ENCODE data around the gene OR2S2.

DNA sequence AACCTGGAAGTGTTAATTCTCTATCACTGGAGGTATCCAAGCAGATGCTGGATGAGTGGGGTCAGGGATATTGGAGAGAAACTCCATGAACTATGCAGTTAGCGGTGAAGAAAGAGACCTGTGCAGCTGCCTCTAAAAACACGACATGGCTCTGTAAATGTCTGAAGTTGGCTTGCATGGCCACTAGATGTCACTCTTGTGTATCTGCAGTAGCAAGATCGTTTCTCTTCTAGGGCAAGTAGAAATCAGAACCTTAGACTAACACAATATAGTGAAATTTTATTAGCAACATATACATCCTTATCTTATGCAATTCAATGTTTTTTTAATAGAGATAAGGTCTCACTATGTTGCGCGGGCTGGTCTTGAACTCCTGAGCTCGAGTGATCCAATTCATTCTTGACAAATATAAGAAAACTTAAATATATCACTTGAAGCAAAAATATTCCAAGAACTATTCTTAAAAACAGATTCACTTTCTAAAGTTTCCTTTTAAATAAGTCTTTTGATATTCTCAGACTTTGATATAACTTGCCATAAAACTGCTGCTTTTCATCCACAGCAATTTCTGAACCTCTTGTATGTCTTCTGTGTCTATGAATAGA, 2.9 kb downstream of the OR2S2 start:
- TF ChIP-seq, protein P1, sequence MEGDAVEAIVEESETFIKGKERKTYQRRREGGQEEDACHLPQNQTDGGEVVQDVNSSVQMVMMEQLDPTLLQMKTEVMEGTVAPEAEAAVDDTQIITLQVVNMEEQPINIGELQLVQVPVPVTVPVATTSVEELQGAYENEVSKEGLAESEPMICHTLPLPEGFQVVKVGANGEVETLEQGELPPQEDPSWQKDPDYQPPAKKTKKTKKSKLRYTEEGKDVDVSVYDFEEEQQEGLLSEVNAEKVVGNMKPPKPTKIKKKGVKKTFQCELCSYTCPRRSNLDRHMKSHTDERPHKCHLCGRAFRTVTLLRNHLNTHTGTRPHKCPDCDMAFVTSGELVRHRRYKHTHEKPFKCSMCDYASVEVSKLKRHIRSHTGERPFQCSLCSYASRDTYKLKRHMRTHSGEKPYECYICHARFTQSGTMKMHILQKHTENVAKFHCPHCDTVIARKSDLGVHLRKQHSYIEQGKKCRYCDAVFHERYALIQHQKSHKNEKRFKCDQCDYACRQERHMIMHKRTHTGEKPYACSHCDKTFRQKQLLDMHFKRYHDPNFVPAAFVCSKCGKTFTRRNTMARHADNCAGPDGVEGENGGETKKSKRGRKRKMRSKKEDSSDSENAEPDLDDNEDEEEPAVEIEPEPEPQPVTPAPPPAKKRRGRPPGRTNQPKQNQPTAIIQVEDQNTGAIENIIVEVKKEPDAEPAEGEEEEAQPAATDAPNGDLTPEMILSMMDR (conservative IDR thresholded peaks at IDR 0.05), result peak; percentile 96
- TF ChIP-seq ZFX (IDR thresholded peaks at IDR 0.05), result no peak
